ENCODE results near the gene TRAF1.
A peak's percentile ranks its signal among the peaks of the same experiment; 100 is the strongest.

Gene TRAF1

GRCh38 chr9:120914953-120915352 is 11.6 kb downstream of the TRAF1 start:
- Histone ChIP-seq H3K4me1 (ENCODE audit: control insufficient read depth, low read depth, low read length) (peaks cover under 1% of the 10 kb centered on the region), H3K56ac (ENCODE audit: low read length) (no peak overlapping the region), H3K4me2 (ENCODE audit: low read length) (no peak overlapping the region), H3K4me3 (ENCODE audit: low read length) (no peak overlapping the region), H3K18ac (ENCODE audit: low read length) (no peak overlapping the region), H3K79me2 (ENCODE audit: control insufficient read depth, insufficient read depth, low read length) (no peaks in the 10 kb centered on the region), H3K4ac (ENCODE audit: low read depth, low read length) (no peak overlapping the region), H2BK15ac (replicated peaks; ENCODE audit: low read depth) (no peak overlapping the region), H4K5ac (ENCODE audit: low read length) (no peak overlapping the region), H3K9ac (ENCODE audit: low read length) (no peak overlapping the region), H3K79me1 (ENCODE audit: low read length) (no peaks in the 10 kb centered on the region), H3K27ac (ENCODE audit: low read depth, low read length) (no peak overlapping the region), H2BK120ac (ENCODE audit: low read depth, low read length) (no peak overlapping the region), H3K27me3 (ENCODE audit: insufficient read depth, low read length, poor library complexity) (no peaks in the 10 kb centered on the region), H2AK5ac (ENCODE audit: low read length) (no peak overlapping the region), H2BK5ac (ENCODE audit: low read length) (no peak overlapping the region), H3K36me3 (ENCODE audit: control insufficient read depth, insufficient read depth, low read length) (no peaks in the 10 kb centered on the region), H3K23ac (ENCODE audit: low read length) (no peak overlapping the region), H4K8ac (ENCODE audit: low read depth, low read length) (no peak overlapping the region)
- DNase-seq: no peak
- no CpG with 5 or more reads among the region's 6 CpGs for WGBS (ENCODE audit: extremely low coverage, insufficient coverage, low lambda C conversion rate)

GRCh38 chr9:120914396-120914795 is 12.2 kb downstream of the TRAF1 start:
- no peak overlapping the region for H3K23ac ChIP-seq (ENCODE audit: low read length)
- no peak overlapping the region for H2AK5ac ChIP-seq (ENCODE audit: low read length)
- no peak overlapping the region for H3K9ac ChIP-seq (ENCODE audit: low read length)
- H3K27me3 ChIP-seq (ENCODE audit: insufficient read depth, low read length, poor library complexity): no peaks in the 10 kb centered on the region
- H3K18ac ChIP-seq (ENCODE audit: low read length): no peak overlapping the region
- no peaks in the 10 kb centered on the region for H3K79me2 ChIP-seq (ENCODE audit: control insufficient read depth, insufficient read depth, low read length)
- no peak overlapping the region for H3K56ac ChIP-seq (ENCODE audit: low read length)
- H3K79me1 ChIP-seq (ENCODE audit: low read length): no peaks in the 10 kb centered on the region
- no CpG with 5 or more reads among the region's 3 CpGs for WGBS (ENCODE audit: extremely low coverage, insufficient coverage, low lambda C conversion rate)
- no peaks in the 10 kb centered on the region for H3K36me3 ChIP-seq (ENCODE audit: control insufficient read depth, insufficient read depth, low read length)
- H2BK5ac ChIP-seq (ENCODE audit: low read length): no peak overlapping the region
- H3K4me3 ChIP-seq (ENCODE audit: low read length): no peak overlapping the region
- no peak for DNase-seq
- H3K27ac ChIP-seq (ENCODE audit: low read depth, low read length): no peak overlapping the region
- no peak overlapping the region for H4K8ac ChIP-seq (ENCODE audit: low read depth, low read length)
- no peak overlapping the region for H2BK15ac ChIP-seq (replicated peaks; ENCODE audit: low read depth)
- no peak overlapping the region for H4K5ac ChIP-seq (ENCODE audit: low read length)
- no peak overlapping the region for H2BK120ac ChIP-seq (ENCODE audit: low read depth, low read length)
- no peak overlapping the region for H3K4me2 ChIP-seq (ENCODE audit: low read length)
- H3K4me1 ChIP-seq (ENCODE audit: control insufficient read depth, low read depth, low read length): no peaks in the 10 kb centered on the region
- H3K4ac ChIP-seq (ENCODE audit: low read depth, low read length): no peak overlapping the region

GRCh38 chr9:120913647-120914264 is 12.8 kb downstream of the TRAF1 start:
- Histone ChIP-seq H2AK5ac (ENCODE audit: low read length) (no peak overlapping the region), H3K79me1 (ENCODE audit: low read length) (no peaks in the 10 kb centered on the region), H3K36me3 (ENCODE audit: control insufficient read depth, insufficient read depth, low read length) (no peaks in the 10 kb centered on the region), H3K79me2 (ENCODE audit: control insufficient read depth, insufficient read depth, low read length) (no peaks in the 10 kb centered on the region), H4K8ac (ENCODE audit: low read depth, low read length) (no peak overlapping the region), H3K4me1 (ENCODE audit: control insufficient read depth, low read depth, low read length) (no peaks in the 10 kb centered on the region), H3K27me3 (ENCODE audit: insufficient read depth, low read length, poor library complexity) (no peaks in the 10 kb centered on the region), H3K9ac (ENCODE audit: low read length) (no peak overlapping the region), H3K4me3 (ENCODE audit: low read length) (no peak overlapping the region), H3K18ac (ENCODE audit: low read length) (no peak overlapping the region), H3K56ac (ENCODE audit: low read length) (no peak overlapping the region), H3K23ac (ENCODE audit: low read length) (no peak overlapping the region), H2BK120ac (ENCODE audit: low read depth, low read length) (no peak overlapping the region), H4K5ac (ENCODE audit: low read length) (no peak overlapping the region), H3K4me2 (ENCODE audit: low read length) (no peak overlapping the region), H2BK5ac (ENCODE audit: low read length) (no peak overlapping the region), H3K4ac (ENCODE audit: low read depth, low read length) (no peak overlapping the region), H2BK15ac (replicated peaks; ENCODE audit: low read depth) (no peak overlapping the region), H3K27ac (ENCODE audit: low read depth, low read length) (no peak overlapping the region)
- DNase-seq: peak; percentile 46
- WGBS (ENCODE audit: extremely low coverage, insufficient coverage, low lambda C conversion rate): no CpG with 5 or more reads among the region's 4 CpGs

- no peak overlapping the region for H3K4me2 ChIP-seq (ENCODE audit: low read length)
- no peak overlapping the region for H2BK5ac ChIP-seq (ENCODE audit: low read length)
- no peak overlapping the region for H3K4ac ChIP-seq (ENCODE audit: low read depth, low read length)
- H2BK15ac ChIP-seq (replicated peaks; ENCODE audit: low read depth): no peak overlapping the region
- no CpG with 5 or more reads among the region's 13 CpGs for WGBS (ENCODE audit: extremely low coverage, insufficient coverage, low lambda C conversion rate)
- H4K5ac ChIP-seq (ENCODE audit: low read length): no peak overlapping the region
- H3K56ac ChIP-seq (ENCODE audit: low read length): no peak overlapping the region
- DNase-seq: no peak
- H3K79me1 ChIP-seq (ENCODE audit: low read length): no peaks in the 10 kb centered on the region
- no peak overlapping the region for H3K9ac ChIP-seq (ENCODE audit: low read length)
- no peaks in the 10 kb centered on the region for H3K27me3 ChIP-seq (ENCODE audit: insufficient read depth, low read length, poor library complexity)
- H3K23ac ChIP-seq (ENCODE audit: low read length): no peak overlapping the region
- no peak overlapping the region for H3K18ac ChIP-seq (ENCODE audit: low read length)
- no peak overlapping the region for H2BK120ac ChIP-seq (ENCODE audit: low read depth, low read length)
- H4K8ac ChIP-seq (ENCODE audit: low read depth, low read length): no peak overlapping the region
- H3K36me3 ChIP-seq (ENCODE audit: control insufficient read depth, insufficient read depth, low read length): no peaks in the 10 kb centered on the region
- H2AK5ac ChIP-seq (ENCODE audit: low read length): no peak overlapping the region
- H3K27ac ChIP-seq (ENCODE audit: low read depth, low read length): no peak overlapping the region
- no peaks in the 10 kb centered on the region for H3K4me1 ChIP-seq (ENCODE audit: control insufficient read depth, low read depth, low read length)
- H3K79me2 ChIP-seq (ENCODE audit: control insufficient read depth, insufficient read depth, low read length): no peaks in the 10 kb centered on the region
- H3K4me3 ChIP-seq (ENCODE audit: low read length): no peak overlapping the region
Measured at GRCh38 chr9:120912958-120913646, 13.5 kb downstream of the TRAF1 start.

GRCh38 chr9:120911295-120911837 is 15.2 kb downstream of the TRAF1 start:
- H3K4me1 ChIP-seq (ENCODE audit: control insufficient read depth, low read depth, low read length): no peaks in the 10 kb centered on the region
- H3K4me2 ChIP-seq (ENCODE audit: low read length): no peak overlapping the region
- no peak overlapping the region for H3K27ac ChIP-seq (ENCODE audit: low read depth, low read length)
- H2BK15ac ChIP-seq (replicated peaks; ENCODE audit: low read depth): no peak overlapping the region
- no peak overlapping the region for H2BK120ac ChIP-seq (ENCODE audit: low read depth, low read length)
- H2BK5ac ChIP-seq (ENCODE audit: low read length): no peak overlapping the region
- no peak overlapping the region for H3K56ac ChIP-seq (ENCODE audit: low read length)
- H3K4me3 ChIP-seq (ENCODE audit: low read length): no peak overlapping the region
- no CpG with 5 or more reads among the region's 9 CpGs for WGBS (ENCODE audit: extremely low coverage, insufficient coverage, low lambda C conversion rate)
- H2AK5ac ChIP-seq (ENCODE audit: low read length): no peak overlapping the region
- H3K9ac ChIP-seq (ENCODE audit: low read length): no peak overlapping the region
- no peak overlapping the region for H4K8ac ChIP-seq (ENCODE audit: low read depth, low read length)
- no peak overlapping the region for H3K18ac ChIP-seq (ENCODE audit: low read length)
- H3K27me3 ChIP-seq (ENCODE audit: insufficient read depth, low read length, poor library complexity): no peaks in the 10 kb centered on the region
- no peaks in the 10 kb centered on the region for H3K79me1 ChIP-seq (ENCODE audit: low read length)
- H3K4ac ChIP-seq (ENCODE audit: low read depth, low read length): no peak overlapping the region
- H3K79me2 ChIP-seq (ENCODE audit: control insufficient read depth, insufficient read depth, low read length): no peaks in the 10 kb centered on the region
- no peak overlapping the region for H4K5ac ChIP-seq (ENCODE audit: low read length)
- H3K23ac ChIP-seq (ENCODE audit: low read length): no peak overlapping the region
- no peak for DNase-seq
- H3K36me3 ChIP-seq (ENCODE audit: control insufficient read depth, insufficient read depth, low read length): no peaks in the 10 kb centered on the region
